ENCODE data around the gene GATA3.

GATA3 gene

GRCh38 chr10:8040651-8041050 is 13.8 kb upstream of the GATA3 start:
- peaks cover 8% of the 10 kb centered on the region; the same call in 1 of the 2 replicates for H3K9me3 ChIP-seq (ENCODE audit: insufficient read depth, low read depth, low read length)
- no peak overlapping the region for H3K9ac ChIP-seq (ENCODE audit: low read depth, low read length)
- H3K4me1 ChIP-seq (ENCODE audit: insufficient read depth, low read length), result peaks cover 20% of the 10 kb centered on the region
- peaks cover 100% of the 10 kb centered on the region for H3K27me3 ChIP-seq (ENCODE audit: insufficient read depth, low read length)
- no peaks in the 10 kb centered on the region for H3K36me3 ChIP-seq (ENCODE audit: insufficient read depth, low read depth, low read length)
- no peak overlapping the region for H3K4me3 ChIP-seq (ENCODE audit: low read length)
- H3K27ac ChIP-seq (ENCODE audit: low read length), result no peak overlapping the region

GRCh38 chr10:8041284-8041991 is 13.1 kb upstream of the GATA3 start:
- H3K4me3 ChIP-seq (ENCODE audit: low read length), result no peak overlapping the region
- H3K27me3 ChIP-seq (ENCODE audit: insufficient read depth, low read length), result peaks cover 100% of the 10 kb centered on the region
- H3K9me3 ChIP-seq (ENCODE audit: insufficient read depth, low read depth, low read length), result peaks cover 7% of the 10 kb centered on the region; the same call in 1 of the 2 replicates
- H3K36me3 ChIP-seq (ENCODE audit: insufficient read depth, low read depth, low read length), result no peaks in the 10 kb centered on the region
- peaks cover 27% of the 10 kb centered on the region for H3K4me1 ChIP-seq (ENCODE audit: insufficient read depth, low read length)
- H3K27ac ChIP-seq (ENCODE audit: low read length), result no peak overlapping the region
- H3K9ac ChIP-seq (ENCODE audit: low read depth, low read length), result no peak overlapping the region

GRCh38 chr10:8041992-8042720 is 12.3 kb upstream of the GATA3 start:
- 0 out of 2 replicates have a peak, but pooled peaks cover under 1% of the 10 kb centered on the region for H3K9me3 ChIP-seq (ENCODE audit: insufficient read depth, low read depth, low read length)
- H3K4me3 ChIP-seq (ENCODE audit: low read length), result no peak overlapping the region
- no peak overlapping the region for H3K27ac ChIP-seq (ENCODE audit: low read length)
- no peak overlapping the region for H3K9ac ChIP-seq (ENCODE audit: low read depth, low read length)
- H3K27me3 ChIP-seq (ENCODE audit: insufficient read depth, low read length), result peaks cover 100% of the 10 kb centered on the region
- peaks cover 26% of the 10 kb centered on the region for H3K4me1 ChIP-seq (ENCODE audit: insufficient read depth, low read length)
- H3K36me3 ChIP-seq (ENCODE audit: insufficient read depth, low read depth, low read length), result no peaks in the 10 kb centered on the region

DNA sequence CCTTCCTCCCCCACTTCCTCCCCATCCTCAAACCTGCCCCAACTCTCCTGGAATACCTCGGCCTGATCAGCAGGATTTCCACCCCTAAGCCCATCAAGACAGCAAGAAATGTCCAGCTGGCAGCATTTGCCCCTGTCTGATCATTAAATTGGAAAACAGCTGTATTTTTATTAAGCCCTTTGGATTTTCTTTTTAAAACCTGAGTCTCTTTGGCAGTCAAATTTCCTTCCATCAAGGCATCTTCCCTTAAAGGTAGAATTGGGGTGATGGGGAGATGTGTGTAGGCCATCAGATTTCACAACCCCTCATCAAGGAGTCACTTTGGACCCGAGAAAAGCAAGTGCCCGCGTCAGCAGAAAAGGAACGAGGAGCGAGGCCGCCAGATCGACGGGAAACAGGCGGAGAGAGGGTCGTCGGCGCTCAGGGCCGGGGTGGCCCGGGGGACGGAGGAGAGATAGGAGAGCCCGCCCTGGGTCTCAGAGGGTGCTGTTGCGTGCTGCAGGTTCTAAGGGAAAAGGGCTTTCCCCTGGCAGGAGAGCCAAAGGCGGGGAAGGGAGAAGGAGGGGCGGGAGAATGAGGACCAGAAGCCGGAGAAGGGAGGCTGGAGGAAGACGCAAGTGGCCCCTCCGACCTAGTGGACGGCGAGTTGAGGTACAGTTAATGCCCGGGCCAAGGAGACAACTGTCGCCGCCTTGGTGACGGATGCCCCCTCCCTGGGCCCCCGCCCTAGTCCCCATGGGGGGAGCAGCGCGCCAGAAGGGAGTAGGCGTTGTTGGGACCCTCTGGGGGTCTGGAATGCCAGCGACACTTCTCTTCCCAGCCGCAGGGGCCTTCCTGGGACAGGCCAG is 11.5 kb upstream of the GATA3 start:
- Histone ChIP-seq H3K9ac (ENCODE audit: low read depth, low read length) (no peak overlapping the region), H3K27me3 (ENCODE audit: insufficient read depth, low read length) (peaks cover 100% of the 10 kb centered on the region), H3K4me1 (ENCODE audit: insufficient read depth, low read length) (peaks cover 30% of the 10 kb centered on the region), H3K36me3 (ENCODE audit: insufficient read depth, low read depth, low read length) (no peaks in the 10 kb centered on the region), H3K9me3 (ENCODE audit: insufficient read depth, low read depth, low read length) (no peaks in the 10 kb centered on the region), H3K27ac (ENCODE audit: low read length) (no peak overlapping the region), H3K4me3 (ENCODE audit: low read length) (no peak overlapping the region; the same call in 1 of the 2 replicates)

DNA sequence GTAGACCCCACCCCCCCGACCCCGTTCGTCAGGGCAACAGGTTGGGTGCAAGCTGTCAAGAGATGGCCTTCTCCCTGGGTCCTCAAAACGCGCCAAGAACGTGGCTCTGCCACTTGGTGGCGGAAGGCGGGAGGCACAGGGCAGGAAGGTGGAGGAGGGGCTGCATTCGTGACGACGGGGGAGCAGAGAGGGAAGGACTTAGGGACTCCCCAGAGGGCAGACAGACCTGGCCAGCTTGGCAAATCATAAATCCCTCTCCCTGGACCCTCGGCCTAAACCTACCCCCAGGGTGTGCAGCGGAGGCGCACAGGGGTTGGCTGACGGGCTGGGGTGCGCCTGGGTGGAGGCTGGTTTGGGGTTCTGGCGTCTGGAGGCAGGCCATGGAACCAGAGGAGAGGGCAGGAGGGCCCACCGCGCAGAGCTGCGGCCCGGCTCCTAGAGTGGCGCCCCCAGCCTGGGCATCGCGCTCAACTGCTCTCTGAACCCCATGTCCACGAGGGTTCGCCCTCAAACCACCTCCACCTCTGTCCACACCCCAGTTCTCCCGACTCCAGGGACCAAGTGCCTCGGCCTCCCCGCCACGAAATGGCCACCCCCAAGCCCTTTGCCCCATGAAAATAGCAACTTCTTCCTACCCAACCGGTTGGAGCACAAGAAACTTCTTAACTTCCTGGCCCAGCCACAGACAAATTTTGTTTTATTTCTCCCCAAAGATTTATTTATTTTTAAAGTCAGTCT is 10.8 kb upstream of the GATA3 start:
- no peak overlapping the region for H3K9ac ChIP-seq (ENCODE audit: low read depth, low read length)
- peaks cover 100% of the 10 kb centered on the region for H3K27me3 ChIP-seq (ENCODE audit: insufficient read depth, low read length)
- H3K4me3 ChIP-seq (ENCODE audit: low read length), result peak overlapping the region; percentile 37
- H3K36me3 ChIP-seq (ENCODE audit: insufficient read depth, low read depth, low read length), result no peaks in the 10 kb centered on the region
- no peak overlapping the region for H3K27ac ChIP-seq (ENCODE audit: low read length)
- no peaks in the 10 kb centered on the region for H3K9me3 ChIP-seq (ENCODE audit: insufficient read depth, low read depth, low read length)
- H3K4me1 ChIP-seq (ENCODE audit: insufficient read depth, low read length), result peaks cover 34% of the 10 kb centered on the region

GRCh38 chr10:8044331-8044907 is 10.1 kb upstream of the GATA3 start:
- Histone ChIP-seq H3K27ac (ENCODE audit: low read length) (no peak overlapping the region), H3K36me3 (ENCODE audit: insufficient read depth, low read depth, low read length) (no peaks in the 10 kb centered on the region), H3K9ac (ENCODE audit: low read depth, low read length) (no peak overlapping the region), H3K4me1 (ENCODE audit: insufficient read depth, low read length) (peaks cover 34% of the 10 kb centered on the region), H3K27me3 (ENCODE audit: insufficient read depth, low read length) (peaks cover 100% of the 10 kb centered on the region), H3K9me3 (ENCODE audit: insufficient read depth, low read depth, low read length) (no peaks in the 10 kb centered on the region), H3K4me3 (ENCODE audit: low read length) (peak overlapping the region; percentile 57)

DNA sequence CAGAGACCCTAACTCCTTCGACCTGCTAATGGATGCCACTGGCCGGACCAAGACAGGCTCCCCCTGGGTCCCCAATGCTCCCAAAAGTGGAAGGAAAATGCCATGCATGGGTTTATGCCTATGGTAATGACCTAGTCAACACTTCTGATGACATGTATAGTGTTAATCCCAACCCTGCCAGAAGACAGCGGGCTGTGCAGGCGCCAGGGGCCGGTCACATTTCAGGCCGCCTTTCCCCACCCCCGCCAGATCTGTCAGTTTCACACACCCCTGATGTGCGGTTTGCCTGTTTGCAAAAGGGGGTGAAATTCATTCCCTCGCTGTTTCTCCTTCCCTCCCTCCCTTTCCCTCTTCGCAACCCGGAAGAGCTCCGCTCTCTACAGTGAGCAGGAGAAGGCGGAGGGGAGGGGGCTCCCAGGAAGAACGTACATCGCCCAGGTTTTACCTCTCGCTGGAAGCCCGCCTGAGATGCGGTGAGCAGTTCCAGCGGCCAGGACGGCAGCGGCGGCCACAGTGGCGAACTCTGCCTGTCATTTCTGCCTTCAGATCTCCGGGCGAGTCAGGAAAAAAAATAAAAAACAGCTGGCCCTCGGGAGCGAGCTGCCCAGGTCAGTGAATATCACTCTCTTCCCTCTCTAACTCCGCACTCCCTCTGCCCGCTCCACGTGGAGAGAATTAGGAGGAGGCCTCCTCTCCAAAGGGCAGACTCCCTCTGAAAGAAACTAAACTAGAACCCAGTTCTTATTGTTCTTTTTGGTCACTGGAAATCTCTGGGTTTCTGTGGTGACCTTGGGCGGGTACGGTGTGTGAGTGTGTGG is 9.4 kb upstream of the GATA3 start:
- peaks cover 34% of the 10 kb centered on the region for H3K4me1 ChIP-seq (ENCODE audit: insufficient read depth, low read length)
- peak overlapping the region; percentile 57 for H3K4me3 ChIP-seq (ENCODE audit: low read length)
- H3K36me3 ChIP-seq (ENCODE audit: insufficient read depth, low read depth, low read length), result no peaks in the 10 kb centered on the region
- no peak overlapping the region for H3K9ac ChIP-seq (ENCODE audit: low read depth, low read length)
- peaks cover 100% of the 10 kb centered on the region for H3K27me3 ChIP-seq (ENCODE audit: insufficient read depth, low read length)
- no peak overlapping the region for H3K27ac ChIP-seq (ENCODE audit: low read length)
- H3K9me3 ChIP-seq (ENCODE audit: insufficient read depth, low read depth, low read length), result no peaks in the 10 kb centered on the region

- Histone ChIP-seq H3K27ac (ENCODE audit: low read length) (no peak overlapping the region), H3K27me3 (ENCODE audit: insufficient read depth, low read length) (peaks cover 100% of the 10 kb centered on the region), H3K36me3 (ENCODE audit: insufficient read depth, low read depth, low read length) (no peaks in the 10 kb centered on the region), H3K4me3 (ENCODE audit: low read length) (peak overlapping the region; percentile 57), H3K4me1 (ENCODE audit: insufficient read depth, low read length) (peaks cover 34% of the 10 kb centered on the region), H3K9me3 (ENCODE audit: insufficient read depth, low read depth, low read length) (no peaks in the 10 kb centered on the region), H3K9ac (ENCODE audit: low read depth, low read length) (no peak overlapping the region)
Observed at GRCh38 chr10:8045726-8046494, 8.6 kb upstream of the GATA3 start.

DNA sequence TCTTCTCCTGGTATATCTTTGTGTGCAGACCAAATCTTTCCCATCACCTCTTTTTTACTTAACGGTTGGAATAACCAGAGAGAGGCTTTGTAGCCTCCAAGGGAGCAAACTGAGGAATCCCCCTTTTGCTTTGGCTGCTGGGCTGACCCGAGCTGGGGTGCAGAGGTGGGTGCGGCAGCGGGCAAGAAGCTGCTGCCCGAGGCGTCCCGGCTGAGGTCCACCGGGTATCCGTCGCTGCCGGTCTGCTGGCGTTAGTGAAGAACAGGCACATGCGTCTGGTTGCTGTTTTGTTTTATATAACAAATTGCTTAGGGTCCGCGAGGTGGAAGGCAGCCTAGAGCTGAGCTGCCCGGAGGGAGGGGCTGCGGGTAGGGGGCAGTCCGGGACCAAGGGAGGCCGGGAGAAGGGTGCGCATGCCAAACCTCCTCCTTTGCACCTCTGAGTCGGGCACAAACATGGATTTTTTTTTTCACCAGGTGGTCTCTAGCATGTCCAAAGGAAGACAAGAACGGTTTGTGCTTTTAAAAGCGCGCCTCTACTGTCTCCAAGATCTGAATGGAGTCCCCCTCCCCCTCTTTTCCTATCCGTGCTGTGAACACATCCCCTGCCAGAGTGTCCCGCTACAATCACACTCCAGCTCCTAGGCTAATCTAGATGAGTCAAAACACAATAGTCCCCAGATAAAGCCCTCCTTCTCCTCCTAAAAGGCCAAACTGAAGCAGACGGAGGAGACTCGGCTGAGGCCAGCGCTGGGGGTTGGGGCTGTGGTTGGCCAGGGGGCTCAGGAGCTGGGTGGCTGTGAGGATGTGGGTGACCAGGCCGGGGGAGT is 6.8 kb upstream of the GATA3 start:
- Histone ChIP-seq H3K27ac (ENCODE audit: low read length) (no peak overlapping the region), H3K9ac (ENCODE audit: low read depth, low read length) (no peak overlapping the region), H3K36me3 (ENCODE audit: insufficient read depth, low read depth, low read length) (no peaks in the 10 kb centered on the region), H3K4me3 (ENCODE audit: low read length) (0 out of 2 replicates have a peak overlapping the region, but pooled peaks have one; percentile 35), H3K4me1 (ENCODE audit: insufficient read depth, low read length) (peaks cover 29% of the 10 kb centered on the region), H3K9me3 (ENCODE audit: insufficient read depth, low read depth, low read length) (no peaks in the 10 kb centered on the region), H3K27me3 (ENCODE audit: insufficient read depth, low read length) (peaks cover 100% of the 10 kb centered on the region)

All from iPS-20b (cell line).